ENCODE results near the gene AP3D1.

AP3D1 gene

GRCh38 chr19:2189880-2190279 is 38.5 kb upstream of the AP3D1 start:
- H3K4me1 Mint-ChIP-seq (ENCODE audit: low read depth), result peaks cover 17% of the 10 kb centered on the region
- H3K4me3 Mint-ChIP-seq, result no peak overlapping the region
- no peaks in the 10 kb centered on the region for H3K27me3 Mint-ChIP-seq
- H3K27ac Mint-ChIP-seq, result no peak overlapping the region
- DNase-seq, result no peak
- no peaks in the 10 kb centered on the region for H3K9me3 Mint-ChIP-seq
- peaks cover 90% of the 10 kb centered on the region for H3K36me3 Mint-ChIP-seq (ENCODE audit: low read depth)

GRCh38 chr19:2188708-2189385 is 37.5 kb upstream of the AP3D1 start:
- H3K9me3 Mint-ChIP-seq, result no peaks in the 10 kb centered on the region
- H3K4me3 Mint-ChIP-seq, result no peak overlapping the region
- H3K27ac Mint-ChIP-seq, result peak overlapping the region; percentile 50
- peaks cover 24% of the 10 kb centered on the region for H3K4me1 Mint-ChIP-seq (ENCODE audit: low read depth)
- H3K36me3 Mint-ChIP-seq (ENCODE audit: low read depth), result peaks cover 90% of the 10 kb centered on the region
- no peak for DNase-seq
- no peaks in the 10 kb centered on the region for H3K27me3 Mint-ChIP-seq

DNA sequence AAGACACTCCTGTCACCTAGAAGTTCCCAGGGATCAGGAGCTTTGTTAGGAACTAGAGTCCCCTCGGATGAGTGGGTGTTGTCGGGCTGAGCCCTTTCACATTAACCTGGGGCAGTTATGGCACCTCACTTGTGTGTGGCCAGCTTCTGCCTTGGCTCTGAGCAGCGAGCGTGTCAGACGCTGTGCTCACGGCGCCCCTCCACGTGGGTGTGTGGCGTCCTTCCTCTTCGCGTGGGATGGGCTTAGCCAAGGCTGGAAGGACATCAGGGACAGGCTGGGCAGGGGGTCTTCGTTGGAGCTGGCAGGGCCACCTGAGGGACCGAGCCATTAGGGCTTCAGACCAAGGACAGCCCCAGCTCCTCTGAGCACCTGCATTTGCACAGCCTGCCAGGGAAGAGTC is 35.8 kb upstream of the AP3D1 start:
- Mint-ChIP-seq H3K4me1 (ENCODE audit: low read depth) (peaks cover 25% of the 10 kb centered on the region), H3K27me3 (no peaks in the 10 kb centered on the region), H3K27ac (peak overlapping the region; percentile 14), H3K4me3 (no peak overlapping the region), H3K9me3 (no peaks in the 10 kb centered on the region), H3K36me3 (ENCODE audit: low read depth) (peaks cover 91% of the 10 kb centered on the region)
- no peak for DNase-seq

DNA sequence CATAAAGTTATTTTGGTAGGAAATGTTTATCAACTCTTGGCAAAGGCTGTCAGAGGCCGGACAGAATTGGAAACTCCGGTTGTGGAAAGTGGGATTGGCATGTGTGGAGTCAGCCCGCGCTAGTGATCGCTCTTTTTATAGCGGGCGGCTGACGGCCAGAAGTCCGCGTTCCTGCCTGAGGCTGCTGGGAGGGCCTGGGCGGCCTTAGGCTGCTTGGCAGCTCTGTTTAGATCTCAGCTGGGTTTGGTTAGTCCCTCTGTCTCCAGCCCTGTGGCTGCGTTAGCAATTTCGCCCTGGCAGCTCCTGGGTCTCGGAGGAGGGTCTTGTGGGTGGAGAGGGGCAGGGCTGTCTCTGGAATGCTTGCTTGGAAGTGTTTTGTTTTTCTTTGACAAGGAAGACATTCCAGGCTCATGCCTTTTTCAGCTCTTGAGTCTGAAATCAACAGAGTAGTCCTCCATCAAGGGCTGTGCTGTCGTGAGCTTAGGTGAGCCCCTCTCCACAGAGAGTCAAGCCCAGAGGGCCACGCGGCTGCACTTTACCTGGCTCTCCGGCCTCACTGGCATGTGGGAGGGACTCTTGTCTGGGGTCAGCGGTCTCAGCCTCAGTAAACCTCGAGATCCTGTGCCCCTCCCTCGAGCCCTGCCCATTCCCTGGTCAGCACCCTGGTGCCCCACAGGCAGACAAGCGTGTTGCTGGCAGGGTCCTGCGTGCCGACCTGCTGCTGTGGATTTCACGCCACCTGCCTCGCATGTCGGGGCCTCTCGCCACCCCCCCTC is 34.9 kb upstream of the AP3D1 start:
- no peak overlapping the region for H3K4me3 Mint-ChIP-seq
- H3K9me3 Mint-ChIP-seq, result no peaks in the 10 kb centered on the region
- no peaks in the 10 kb centered on the region for H3K27me3 Mint-ChIP-seq
- no peak for DNase-seq
- peaks cover 25% of the 10 kb centered on the region for H3K4me1 Mint-ChIP-seq (ENCODE audit: low read depth)
- H3K36me3 Mint-ChIP-seq (ENCODE audit: low read depth), result peaks cover 89% of the 10 kb centered on the region
- H3K27ac Mint-ChIP-seq, result no peak overlapping the region

DNA sequence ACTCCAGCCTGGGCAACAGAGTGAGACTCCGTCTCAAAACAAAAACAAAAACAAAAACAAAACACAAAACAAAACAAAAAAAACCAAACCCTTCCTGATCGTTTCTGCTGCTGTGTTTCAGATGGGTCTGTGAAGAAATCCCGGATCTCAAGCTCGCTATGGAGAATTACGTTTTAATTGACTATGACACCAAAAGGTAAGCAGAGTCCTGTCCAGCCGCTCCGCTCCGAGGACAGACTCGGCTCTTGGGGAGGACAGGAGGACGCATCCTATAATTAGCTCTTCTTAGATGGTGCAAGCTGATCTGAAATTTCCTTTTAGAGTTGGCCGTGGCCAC is 34.3 kb upstream of the AP3D1 start:
- Mint-ChIP-seq H3K36me3 (ENCODE audit: low read depth) (peaks cover 89% of the 10 kb centered on the region), H3K4me1 (ENCODE audit: low read depth) (peaks cover 25% of the 10 kb centered on the region), H3K27me3 (no peaks in the 10 kb centered on the region), H3K9me3 (no peaks in the 10 kb centered on the region), H3K27ac (no peak overlapping the region), H3K4me3 (no peak overlapping the region)
- no peak for DNase-seq

GRCh38 chr19:2184422-2184975 is 33.1 kb upstream of the AP3D1 start:
- Mint-ChIP-seq H3K9me3 (no peaks in the 10 kb centered on the region), H3K36me3 (ENCODE audit: low read depth) (peaks cover 88% of the 10 kb centered on the region), H3K4me3 (no peak overlapping the region), H3K27ac (peak overlapping the region; percentile 22), H3K4me1 (ENCODE audit: low read depth) (peaks cover 31% of the 10 kb centered on the region), H3K27me3 (no peaks in the 10 kb centered on the region)
- DNase-seq, result no peak

GRCh38 chr19:2181633-2181997 is 30.2 kb upstream of the AP3D1 start:
- H3K36me3 Mint-ChIP-seq (ENCODE audit: low read depth), result peaks cover 78% of the 10 kb centered on the region
- no peaks in the 10 kb centered on the region for H3K9me3 Mint-ChIP-seq
- DNase-seq, result no peak
- no peak overlapping the region for H3K27ac Mint-ChIP-seq
- H3K4me3 Mint-ChIP-seq, result no peak overlapping the region
- no peaks in the 10 kb centered on the region for H3K27me3 Mint-ChIP-seq
- peaks cover 25% of the 10 kb centered on the region for H3K4me1 Mint-ChIP-seq (ENCODE audit: low read depth)

- Mint-ChIP-seq H3K27me3 (no peaks in the 10 kb centered on the region), H3K4me1 (ENCODE audit: low read depth) (peaks cover 31% of the 10 kb centered on the region), H3K4me3 (no peak overlapping the region), H3K9me3 (no peaks in the 10 kb centered on the region), H3K27ac (no peak overlapping the region), H3K36me3 (ENCODE audit: low read depth) (peaks cover 78% of the 10 kb centered on the region)
- no peak for DNase-seq
These were observed 29.7 kb upstream of the AP3D1 start for GRCh38 chr19:2180881-2181632.

GRCh38 chr19:2180114-2180513 is 28.7 kb upstream of the AP3D1 start:
- peaks cover 32% of the 10 kb centered on the region for H3K4me1 Mint-ChIP-seq (ENCODE audit: low read depth)
- H3K9me3 Mint-ChIP-seq, result no peaks in the 10 kb centered on the region
- no peak overlapping the region for H3K4me3 Mint-ChIP-seq
- H3K27ac Mint-ChIP-seq, result no peak overlapping the region
- DNase-seq, result no peak
- no peaks in the 10 kb centered on the region for H3K27me3 Mint-ChIP-seq
- H3K36me3 Mint-ChIP-seq (ENCODE audit: low read depth), result peaks cover 74% of the 10 kb centered on the region

DNA sequence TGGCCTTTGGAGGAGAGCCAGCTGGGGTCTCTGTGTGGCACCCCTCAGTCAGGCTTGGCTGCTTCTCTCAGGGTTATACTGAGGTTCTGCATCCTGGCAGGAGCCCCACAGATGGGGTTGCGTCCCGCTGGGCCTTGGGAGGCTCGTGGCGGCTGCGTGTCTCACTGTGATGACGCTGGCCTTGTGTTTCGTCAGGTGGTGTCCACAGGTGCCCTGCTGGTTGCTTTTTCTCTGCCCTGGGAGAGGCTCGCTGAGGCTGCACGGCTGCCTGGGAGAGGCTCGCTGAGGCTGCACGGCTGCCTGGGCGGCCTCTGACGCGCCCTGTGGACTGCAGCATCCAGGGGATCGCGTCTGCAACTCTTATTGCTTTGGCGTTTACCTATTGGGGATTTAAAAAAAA is 27.7 kb upstream of the AP3D1 start:
- no peaks in the 10 kb centered on the region for H3K27me3 Mint-ChIP-seq
- H3K27ac Mint-ChIP-seq, result no peak overlapping the region
- H3K36me3 Mint-ChIP-seq (ENCODE audit: low read depth), result peaks cover 70% of the 10 kb centered on the region
- H3K9me3 Mint-ChIP-seq, result no peaks in the 10 kb centered on the region
- H3K4me1 Mint-ChIP-seq (ENCODE audit: low read depth), result peaks cover 30% of the 10 kb centered on the region
- H3K4me3 Mint-ChIP-seq, result no peak overlapping the region
- no peak for DNase-seq

- Mint-ChIP-seq H3K4me1 (ENCODE audit: low read depth) (peaks cover 50% of the 10 kb centered on the region), H3K27me3 (no peaks in the 10 kb centered on the region), H3K9me3 (no peaks in the 10 kb centered on the region), H3K27ac (peak overlapping the region; percentile 18), H3K4me3 (no peak overlapping the region), H3K36me3 (ENCODE audit: low read depth) (peaks cover 66% of the 10 kb centered on the region)
- no peak for DNase-seq
These were observed 25.1 kb upstream of the AP3D1 start for GRCh38 chr19:2176337-2176994.

- Mint-ChIP-seq H3K4me3 (no peak overlapping the region), H3K4me1 (ENCODE audit: low read depth) (peaks cover 57% of the 10 kb centered on the region), H3K27me3 (no peaks in the 10 kb centered on the region), H3K27ac (peak overlapping the region; percentile 18), H3K36me3 (ENCODE audit: low read depth) (peaks cover 65% of the 10 kb centered on the region), H3K9me3 (no peaks in the 10 kb centered on the region)
- DNase-seq, result no peak
These were observed 24.4 kb upstream of the AP3D1 start for GRCh38 chr19:2175742-2176141.

DNA sequence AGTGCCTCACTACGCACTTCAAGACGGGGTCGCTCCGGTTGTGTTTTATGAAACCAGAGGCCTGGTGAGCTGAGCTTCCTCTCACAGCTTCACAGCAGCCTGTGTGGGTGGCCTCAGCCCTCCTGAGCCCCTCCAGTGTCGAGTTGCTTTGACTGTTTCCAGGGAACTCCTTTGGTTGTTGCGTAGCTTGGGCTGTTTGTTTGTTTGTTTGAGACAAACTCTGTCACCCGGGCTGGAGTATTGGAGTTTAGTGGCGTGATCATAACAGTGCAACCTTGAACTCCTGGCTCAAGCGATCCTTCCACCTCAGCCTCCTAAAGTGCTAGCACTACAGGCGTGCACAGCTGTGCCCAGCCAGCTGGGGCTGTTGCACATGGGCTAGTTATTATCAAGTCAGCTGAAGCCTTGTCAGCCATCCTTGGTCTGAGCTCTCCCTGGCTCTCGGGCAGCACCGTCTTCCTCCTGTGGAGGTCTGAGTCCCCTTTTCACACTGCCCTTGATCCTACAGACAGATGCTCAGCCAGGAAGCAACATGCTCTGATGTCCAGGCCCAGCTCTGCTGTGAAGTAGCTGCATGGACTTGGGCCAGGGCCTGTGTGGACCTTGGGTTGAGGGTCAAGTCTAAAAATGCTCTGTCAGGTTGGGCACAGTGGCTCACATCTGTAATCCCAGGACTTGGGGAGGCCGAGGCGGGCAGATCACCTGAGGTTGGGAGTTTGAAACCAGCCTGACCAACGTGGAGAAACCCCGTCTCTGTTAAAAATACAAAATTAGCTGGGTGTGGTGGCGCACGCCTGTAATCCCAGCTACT is 22.6 kb upstream of the AP3D1 start:
- peaks cover 56% of the 10 kb centered on the region for H3K36me3 Mint-ChIP-seq (ENCODE audit: low read depth)
- no peak overlapping the region for H3K4me3 Mint-ChIP-seq
- DNase-seq, result no peak
- no peaks in the 10 kb centered on the region for H3K9me3 Mint-ChIP-seq
- H3K27ac Mint-ChIP-seq, result peak overlapping the region; percentile 60
- peaks cover 66% of the 10 kb centered on the region for H3K4me1 Mint-ChIP-seq (ENCODE audit: low read depth)
- no peaks in the 10 kb centered on the region for H3K27me3 Mint-ChIP-seq

DNA sequence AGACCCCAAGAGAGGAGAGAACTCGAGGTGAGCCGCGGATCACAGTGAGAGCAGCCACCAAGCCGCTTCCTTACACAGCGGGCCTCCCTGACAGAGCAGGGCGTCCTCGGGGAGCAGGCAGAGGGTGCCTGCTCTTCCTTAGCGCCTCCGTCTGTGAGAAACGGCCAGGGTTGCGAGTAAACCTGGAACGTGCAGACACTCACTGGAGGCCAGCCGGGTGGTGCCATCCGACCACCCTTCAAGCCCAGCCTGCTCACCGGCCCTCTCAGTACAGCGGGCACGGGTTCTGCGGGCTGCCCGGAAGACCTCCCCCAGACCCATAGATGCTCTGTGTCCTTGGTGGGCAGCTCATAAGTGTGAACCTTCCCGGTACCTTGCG is 22.0 kb upstream of the AP3D1 start:
- peak overlapping the region; percentile 60 for H3K27ac Mint-ChIP-seq
- H3K27me3 Mint-ChIP-seq, result no peaks in the 10 kb centered on the region
- H3K36me3 Mint-ChIP-seq (ENCODE audit: low read depth), result peaks cover 60% of the 10 kb centered on the region
- no peak overlapping the region for H3K4me3 Mint-ChIP-seq
- DNase-seq, result no peak
- H3K4me1 Mint-ChIP-seq (ENCODE audit: low read depth), result peaks cover 72% of the 10 kb centered on the region
- no peaks in the 10 kb centered on the region for H3K9me3 Mint-ChIP-seq
